ENCODE results near the gene SHMT1.
"Not testable (repeated sequence)": the region's sequence is repeated elsewhere in the genome, so short reads cannot be mapped to it uniquely, and the experiment has no call there.

SHMT1 gene

DNA sequence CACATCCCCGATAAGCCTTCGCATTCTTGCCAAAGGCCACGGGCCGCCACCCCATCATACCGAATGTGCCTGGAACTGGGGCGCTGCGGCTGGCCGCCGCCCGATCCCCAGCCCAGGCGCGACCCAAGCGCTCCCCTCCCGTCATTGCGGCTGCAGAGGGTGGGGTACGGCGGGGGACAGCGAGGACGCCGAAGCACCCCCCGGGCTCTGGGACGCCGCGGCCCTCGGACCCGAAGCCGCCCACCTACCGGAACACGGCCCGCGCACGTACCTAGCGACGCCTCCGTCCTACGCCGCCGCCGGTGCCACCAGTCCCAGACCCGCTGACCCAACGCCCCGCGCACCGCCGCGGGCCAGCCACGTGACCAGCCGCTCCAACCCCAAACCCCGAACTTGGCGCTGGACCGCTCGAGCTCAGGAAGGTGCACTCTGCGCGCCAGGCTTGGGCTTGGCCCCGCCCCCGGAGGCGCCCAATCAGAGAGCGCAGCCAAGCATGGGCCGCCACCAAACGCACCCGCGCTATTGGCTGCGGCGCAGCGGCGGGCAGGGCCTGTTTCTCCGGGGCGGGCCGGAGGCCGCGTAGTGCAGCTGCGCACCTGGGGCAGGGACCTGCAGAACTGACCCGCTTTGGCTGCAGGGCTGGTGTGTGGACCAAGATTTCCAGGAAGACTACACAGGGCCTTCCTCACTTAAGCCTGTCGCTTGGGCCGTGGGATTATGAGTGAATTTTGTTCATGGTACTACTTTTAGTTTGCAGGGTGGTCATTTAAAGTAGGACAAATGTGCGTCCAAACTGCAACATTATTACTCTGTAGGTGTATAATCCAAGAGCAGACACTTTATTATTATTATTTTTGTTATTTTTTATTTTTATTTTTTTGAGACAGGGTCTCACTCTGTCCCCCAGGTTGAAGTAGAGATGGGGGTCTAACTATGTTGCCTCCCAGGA lies at the start of gene SHMT1:
Gene SHMT1, minus strand, starts transcription at position 450 of the 949 bp plus-strand sequence. CDS start 7,569 bp downstream, outside the sequence.
- peak; percentile 93 for DNase-seq

- not testable (repeated sequence) for DNase-seq
These were observed 48.7 kb upstream of the SHMT1 start for GRCh38 chr17:18412001-18412538.

GRCh38 chr17:18411377-18411864 lies 48.1 kb upstream of the SHMT1 start:
- DNase-seq: peak; percentile 49

- DNase-seq: not testable (repeated sequence)
These were observed 47.4 kb upstream of the SHMT1 start for GRCh38 chr17:18410736-18411135.

DNA sequence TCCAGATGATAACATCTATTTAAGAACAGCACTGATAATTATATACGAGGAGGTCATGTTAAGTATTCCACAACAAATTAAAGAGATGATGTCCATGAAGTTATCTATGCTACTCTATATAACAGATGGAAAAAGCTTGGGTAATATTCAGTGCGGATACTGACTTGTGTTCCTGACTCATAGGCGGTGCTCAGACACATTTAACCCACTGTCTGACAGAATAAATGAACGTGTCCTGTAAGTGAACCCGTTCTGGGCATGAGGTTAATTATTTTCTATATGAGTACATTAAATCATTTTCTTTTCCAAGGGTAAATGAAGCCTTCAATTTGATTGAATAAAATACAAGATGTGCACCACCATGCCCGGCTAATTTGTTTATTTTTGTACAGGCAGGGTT lies 46.0 kb upstream of the SHMT1 start:
- not testable (repeated sequence) for DNase-seq

GRCh38 chr17:18408906-18409305 lies 45.6 kb upstream of the SHMT1 start:
- not testable (repeated sequence) for DNase-seq

- DNase-seq: not testable (repeated sequence)
These were observed 40.3 kb upstream of the SHMT1 start for GRCh38 chr17:18403604-18404003.

DNA sequence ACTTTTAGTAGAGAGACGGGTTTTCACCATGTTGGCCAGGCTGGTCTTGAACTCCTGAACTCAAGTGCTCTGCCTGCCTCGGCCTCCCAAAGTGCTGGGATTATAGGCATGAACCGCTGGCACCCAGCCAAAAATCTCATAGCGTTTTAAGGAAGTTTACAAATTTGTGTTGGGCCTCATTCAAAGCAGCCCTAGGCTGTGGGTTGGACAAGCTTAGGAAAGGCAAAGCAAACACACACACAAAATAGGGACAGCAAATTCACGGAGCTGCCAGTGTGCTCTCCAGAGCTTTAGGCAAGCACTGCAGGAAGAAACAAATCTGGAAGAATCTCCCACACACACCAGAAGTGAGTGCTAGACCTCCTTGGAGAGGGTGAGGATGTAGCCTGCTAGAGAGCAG lies 39.8 kb upstream of the SHMT1 start:
- DNase-seq: not testable (repeated sequence)

DNA sequence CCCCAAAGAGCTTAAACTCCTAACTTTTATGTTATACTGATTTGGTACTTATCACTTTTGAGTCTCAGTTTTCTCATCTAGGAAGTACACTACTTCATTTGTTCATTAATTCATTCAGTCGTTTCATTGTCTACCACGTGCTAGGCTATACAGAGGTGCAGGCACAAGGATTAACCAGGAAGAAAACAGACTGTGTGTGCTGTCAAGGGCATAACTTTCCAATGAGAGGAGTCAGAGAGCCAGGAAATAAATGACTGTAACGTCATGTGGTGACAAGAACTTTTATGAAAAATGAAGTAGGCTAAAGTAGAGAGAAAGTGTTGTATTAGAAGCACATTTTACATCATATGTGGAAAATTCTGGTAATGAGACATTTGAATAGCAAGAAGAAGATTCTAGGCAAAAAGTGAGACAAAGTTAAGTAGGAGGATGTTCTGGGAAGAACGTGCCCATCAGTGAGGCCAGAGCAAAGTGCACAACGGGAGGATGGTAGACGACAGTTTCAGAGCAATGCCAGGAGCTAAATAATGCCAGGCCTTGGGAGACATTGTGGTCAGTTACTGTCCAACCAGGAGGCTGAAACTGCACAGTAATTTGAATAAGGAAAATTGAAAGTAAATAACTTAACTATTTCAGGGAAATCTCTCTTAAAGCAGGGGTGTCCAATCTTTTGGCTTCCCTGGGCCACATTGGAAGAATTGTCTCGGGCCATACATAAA lies 38.7 kb upstream of the SHMT1 start:
- not testable (repeated sequence) for DNase-seq

DNA sequence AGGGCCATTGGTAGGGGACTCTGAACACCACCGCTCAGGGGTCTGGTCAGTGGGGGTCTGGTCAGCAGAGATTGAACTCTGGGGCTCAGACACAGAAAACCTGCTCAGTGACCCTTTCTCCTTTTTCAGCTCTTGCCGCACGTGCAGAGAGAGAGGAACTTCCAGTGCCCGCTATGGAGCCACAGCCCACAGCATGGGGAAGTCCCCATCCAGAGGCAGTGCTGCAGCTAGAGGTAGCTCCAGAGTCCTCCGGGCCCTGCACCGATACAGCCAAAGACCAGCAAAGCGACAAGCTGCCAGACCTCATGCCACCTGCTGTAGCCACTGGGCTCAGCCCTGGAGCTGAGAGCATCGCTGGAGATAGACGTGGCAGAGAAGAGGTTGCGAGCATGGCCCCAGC lies 25.4 kb upstream of the SHMT1 start:
- not testable (repeated sequence) for DNase-seq

GRCh38 chr17:18388266-18388665 lies 24.9 kb upstream of the SHMT1 start:
- DNase-seq: not testable (repeated sequence)

GRCh38 chr17:18387583-18387982 lies 24.2 kb upstream of the SHMT1 start:
- not testable (repeated sequence) for DNase-seq

DNA sequence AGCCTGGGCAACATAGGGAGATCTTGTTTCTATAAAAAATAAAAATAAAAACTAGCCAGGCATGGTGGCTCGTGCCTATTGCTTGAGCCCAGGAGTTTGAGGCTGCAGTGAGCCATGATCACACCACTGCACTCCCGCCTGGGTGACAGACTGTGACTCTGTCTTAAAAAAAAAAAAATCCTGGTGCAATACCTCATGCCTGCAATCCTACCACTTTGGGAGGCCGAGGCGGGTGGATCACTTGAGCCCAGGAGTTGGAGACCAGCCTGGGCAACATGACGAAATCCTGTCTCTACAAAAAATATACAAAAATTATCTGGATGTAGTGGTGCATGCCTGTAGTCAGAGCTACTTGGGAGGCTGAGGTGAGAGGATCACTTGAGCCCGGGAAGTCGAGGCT lies 20.9 kb upstream of the SHMT1 start:
- DNase-seq: peak; percentile 3

- DNase-seq: peak; percentile 29
These were observed 19.7 kb upstream of the SHMT1 start for GRCh38 chr17:18383079-18383481.

GRCh38 chr17:18382441-18383078 lies 19.2 kb upstream of the SHMT1 start:
- DNase-seq: peak; percentile 24

GRCh38 chr17:18381953-18382245 lies 18.5 kb upstream of the SHMT1 start:
- DNase-seq: peak; percentile 6

DNA sequence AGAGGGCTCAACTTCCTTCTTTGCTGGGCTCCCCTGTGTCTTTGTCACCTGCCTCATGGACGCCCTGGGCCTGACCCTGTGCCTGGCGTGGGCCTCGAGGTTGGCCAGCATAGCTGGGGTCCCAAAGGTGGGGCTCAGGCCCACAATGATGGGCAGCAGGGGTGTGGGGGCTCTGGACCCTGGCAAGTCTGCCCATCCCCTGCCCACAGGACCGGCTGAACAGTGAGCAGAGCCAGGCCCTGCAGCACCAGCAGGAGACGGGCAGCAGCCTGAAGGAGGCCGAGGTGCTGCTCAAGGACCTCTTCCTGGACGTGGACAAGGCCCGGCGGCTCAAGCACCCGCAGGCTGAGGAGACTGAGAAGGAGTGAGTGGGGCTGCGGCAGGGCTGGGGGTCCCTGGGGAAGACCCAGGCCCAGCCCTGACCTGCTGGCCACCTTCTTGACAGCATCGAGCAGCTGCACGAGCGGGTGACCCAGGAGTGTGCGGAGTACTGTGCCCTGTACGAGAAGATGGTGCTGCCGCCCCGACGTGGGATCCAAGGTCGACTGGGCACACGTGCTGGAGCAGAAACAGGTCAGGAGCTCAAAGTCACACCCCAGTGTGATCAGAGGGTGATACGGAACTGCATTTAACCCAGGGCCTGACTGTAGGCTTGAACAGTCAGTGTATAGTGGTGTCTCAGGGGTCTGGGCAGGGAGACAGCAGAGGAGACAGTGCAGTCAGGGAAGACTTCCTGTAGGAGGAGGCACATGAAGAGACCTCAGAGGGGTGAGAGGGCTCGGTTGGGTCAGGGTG lies 18.0 kb upstream of the SHMT1 start:
- DNase-seq: peak; percentile 28

GRCh38 chr17:18380471-18381157 lies 17.3 kb upstream of the SHMT1 start:
- DNase-seq: peak; percentile 22

DNA sequence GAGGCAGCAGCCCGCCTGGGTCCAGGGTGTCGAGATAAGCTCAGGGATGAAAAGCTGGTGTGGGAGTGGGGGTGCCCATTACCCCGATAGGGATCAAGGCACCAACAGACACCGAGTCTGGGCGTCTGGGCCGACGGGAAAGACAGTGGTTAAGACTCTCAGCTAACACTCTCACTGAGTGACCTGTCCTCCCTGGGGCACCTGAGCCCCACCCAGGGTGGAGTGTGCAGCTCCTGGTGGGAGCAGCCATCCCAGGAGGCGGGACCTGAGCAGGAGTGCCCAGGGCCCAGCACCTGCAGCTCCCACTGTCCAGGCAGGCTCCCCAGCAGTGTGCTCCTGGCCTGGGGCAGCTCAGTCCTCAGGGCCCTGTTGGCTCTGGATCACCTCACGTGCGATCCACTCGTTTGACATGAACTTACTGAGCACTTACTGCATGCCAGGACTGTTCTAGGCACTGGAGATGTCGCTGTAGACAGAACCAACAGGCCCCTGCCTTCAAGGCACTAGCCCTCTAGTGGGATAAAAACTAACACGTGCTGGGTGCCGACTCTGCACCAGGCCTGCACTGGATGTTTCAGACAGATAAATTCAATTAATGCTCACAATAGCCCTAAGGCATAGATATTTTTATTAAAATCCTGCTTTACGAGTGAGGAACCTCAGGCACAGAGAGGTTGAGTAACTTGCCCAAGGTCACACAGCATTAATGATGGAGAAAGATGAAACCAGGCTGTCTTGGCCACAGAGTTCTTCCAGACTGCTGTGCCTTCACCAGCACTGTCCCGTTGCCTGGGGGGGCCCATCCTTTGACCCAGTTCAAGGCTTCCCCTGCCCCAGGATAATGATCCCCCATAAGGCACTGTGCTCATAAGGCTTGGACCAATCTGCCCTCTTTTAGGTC lies 16.1 kb upstream of the SHMT1 start:
- peak; percentile 21 for DNase-seq

DNA sequence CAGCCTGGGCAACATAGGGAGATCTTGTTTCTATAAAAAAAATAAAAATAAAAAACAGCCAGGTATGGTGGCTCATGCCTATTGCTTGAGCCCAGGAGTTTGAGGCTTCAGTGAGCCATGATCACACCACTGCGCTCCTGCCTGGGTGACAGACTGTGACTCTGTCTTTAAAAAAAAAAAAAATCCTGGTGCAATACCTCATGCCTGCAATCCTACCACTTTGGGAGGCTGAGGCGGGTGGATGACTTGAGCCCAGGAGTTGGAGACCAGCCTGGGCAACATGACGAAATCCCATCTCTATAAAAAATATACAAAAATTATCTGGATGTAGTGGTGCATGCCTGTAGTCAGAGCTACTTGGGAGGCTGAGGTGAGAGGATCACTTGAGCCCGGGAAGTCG lies 15.3 kb upstream of the SHMT1 start:
- not testable (repeated sequence) for DNase-seq

- no peak for DNase-seq
These were observed 14.8 kb upstream of the SHMT1 start for GRCh38 chr17:18378205-18378505.

All from activated CD4-positive, CD25-positive, alpha-beta regulatory T cell treated with anti-CD3 and anti-CD28 coated beads, Interleukin-2, amount 50 U/mL, for 72 hours (primary cell).